HG03025 (cell line): Measurements from ENCODE around the gene RBM38.
"Not testable (repeated sequence)": the region's sequence is repeated elsewhere in the genome, so short reads cannot be mapped to it uniquely, and the experiment has no call there.

ENCODE experiments used
- ATAC-seq: cut with Tn5 transposase; IDR thresholded peaks from one replicate; pipeline ENCODE4 v1.9.1; 2021; ENCODE audit warnings: mild to moderate bottlenecking, moderate library complexity; ENCODE audit not compliant: unreplicated experiment, low FRiP score

Gene RBM38

GRCh38 chr20:57390604-57391438 lies at the start of gene RBM38:
Gene RBM38 (plus strand): TSS chr20:57391396. CDS start chr20:57391582, 186 bp downstream.
- ATAC-seq, result peak; percentile 51

GRCh38 chr20:57341663-57342062 lies 49.5 kb upstream of the RBM38 start:
- ATAC-seq, result no peak

GRCh38 chr20:57342829-57343228 lies 48.4 kb upstream of the RBM38 start:
- no peak for ATAC-seq

- no peak for ATAC-seq
These were observed 44.7 kb upstream of the RBM38 start for GRCh38 chr20:57346477-57346876.

- ATAC-seq, result no peak
These were observed 43.8 kb upstream of the RBM38 start for GRCh38 chr20:57347393-57347792.

- ATAC-seq, result not testable (repeated sequence)
These were observed 42.8 kb upstream of the RBM38 start for GRCh38 chr20:57348200-57348921.

GRCh38 chr20:57348922-57349574 lies 42.1 kb upstream of the RBM38 start:
- ATAC-seq, result not testable (repeated sequence)

GRCh38 chr20:57350081-57350710 lies 41.0 kb upstream of the RBM38 start:
- ATAC-seq, result no peak

- ATAC-seq, result not testable (repeated sequence)
These were observed 40.5 kb upstream of the RBM38 start for GRCh38 chr20:57350726-57351041.

- ATAC-seq, result peak; percentile 72
These were observed 40.0 kb upstream of the RBM38 start, which contains the start of gene RAE1 for GRCh38 chr20:57351042-57351783. Gene RAE1 (plus strand): TSS chr20:57351255. CDS start chr20:57354039, 2,784 bp downstream.

- ATAC-seq, result no peak
These were observed 38.9 kb upstream of the RBM38 start for GRCh38 chr20:57352305-57352704.

- ATAC-seq, result no peak
These were observed 37.8 kb upstream of the RBM38 start for GRCh38 chr20:57353351-57353750.

- ATAC-seq, result no peak
These were observed 29.7 kb upstream of the RBM38 start for GRCh38 chr20:57361517-57361916.

GRCh38 chr20:57364451-57364850 lies 26.7 kb upstream of the RBM38 start:
- ATAC-seq, result no peak

GRCh38 chr20:57369596-57369995 lies 21.6 kb upstream of the RBM38 start:
- no peak for ATAC-seq

GRCh38 chr20:57370316-57370715 lies 20.9 kb upstream of the RBM38 start:
- no peak for ATAC-seq

- ATAC-seq, result no peak
These were observed 19.8 kb upstream of the RBM38 start for GRCh38 chr20:57371363-57371762.

- ATAC-seq, result no peak
These were observed 19.0 kb upstream of the RBM38 start for GRCh38 chr20:57372157-57372556.

- ATAC-seq, result no peak
These were observed 18.4 kb upstream of the RBM38 start for GRCh38 chr20:57372581-57373350.
